Measurements from ENCODE around the gene IP6K2.

The IP6K2 gene

GRCh38 chr3:48688737-48689075 is 28.3 kb downstream of the IP6K2 start:
- no peaks in the 10 kb centered on the region for H3K9me3 Mint-ChIP-seq
- ATAC-seq (replicated peaks) = no peak
- H3K4me3 Mint-ChIP-seq = no peak overlapping the region
- no peak overlapping the region for H3K27ac Mint-ChIP-seq
- peaks cover 16 to 26% of the 10 kb centered on the region in 2 donors for H3K4me1 Mint-ChIP-seq
- H3K36me3 Mint-ChIP-seq = peaks cover 24 to 35% of the 10 kb centered on the region in 2 donors
- no peaks in the 10 kb centered on the region for H3K27me3 Mint-ChIP-seq
- DNase-seq = no peak

DNA sequence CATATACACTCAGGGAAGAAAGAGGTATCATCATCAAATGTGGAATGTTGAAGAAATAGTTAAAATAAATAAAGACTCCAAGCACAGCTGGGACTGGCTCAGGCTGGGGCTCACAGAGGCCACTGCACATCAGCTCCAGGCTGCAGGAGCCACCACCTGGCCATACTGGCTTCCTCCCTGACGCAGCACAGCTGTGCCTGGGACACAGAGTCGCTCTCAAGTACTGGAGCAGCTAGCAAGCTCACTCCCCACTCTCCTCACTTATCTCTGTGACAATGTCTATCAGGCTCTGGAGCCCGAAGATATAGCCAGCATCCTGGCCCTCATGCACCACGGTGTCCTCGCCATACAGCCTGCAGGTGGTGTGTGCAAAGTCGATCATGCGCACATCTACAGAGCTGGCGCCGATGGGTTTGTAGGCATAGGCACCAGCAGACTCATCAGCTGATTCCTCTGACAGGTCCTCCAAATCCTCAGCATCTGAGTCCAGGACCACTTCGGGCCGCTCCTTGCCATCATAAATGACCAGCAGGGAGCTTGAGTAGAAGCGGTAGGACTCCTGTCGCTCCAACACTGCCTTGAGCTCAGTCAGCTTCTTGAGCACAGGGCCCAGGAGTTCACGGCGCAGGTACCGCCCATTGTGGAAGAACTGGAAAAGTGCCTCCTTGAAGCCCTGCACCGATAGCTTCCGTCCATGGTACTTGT is 28.8 kb downstream of the IP6K2 start:
- peaks cover 17 to 31% of the 10 kb centered on the region in 2 donors for H3K4me1 Mint-ChIP-seq
- ATAC-seq (replicated peaks) (no peak), DNase-seq (no peak)
- no peaks in the 10 kb centered on the region for H3K9me3 Mint-ChIP-seq
- no peak overlapping the region for H3K4me3 Mint-ChIP-seq
- H3K27me3 Mint-ChIP-seq = no peaks in the 10 kb centered on the region
- peaks cover 24 to 35% of the 10 kb centered on the region in 2 donors for H3K36me3 Mint-ChIP-seq
- no peak overlapping the region for H3K27ac Mint-ChIP-seq

GRCh38 chr3:48687220-48687678 is 29.8 kb downstream of the IP6K2 start:
- H3K36me3 Mint-ChIP-seq = peaks cover 27 to 34% of the 10 kb centered on the region in 2 donors

DNA sequence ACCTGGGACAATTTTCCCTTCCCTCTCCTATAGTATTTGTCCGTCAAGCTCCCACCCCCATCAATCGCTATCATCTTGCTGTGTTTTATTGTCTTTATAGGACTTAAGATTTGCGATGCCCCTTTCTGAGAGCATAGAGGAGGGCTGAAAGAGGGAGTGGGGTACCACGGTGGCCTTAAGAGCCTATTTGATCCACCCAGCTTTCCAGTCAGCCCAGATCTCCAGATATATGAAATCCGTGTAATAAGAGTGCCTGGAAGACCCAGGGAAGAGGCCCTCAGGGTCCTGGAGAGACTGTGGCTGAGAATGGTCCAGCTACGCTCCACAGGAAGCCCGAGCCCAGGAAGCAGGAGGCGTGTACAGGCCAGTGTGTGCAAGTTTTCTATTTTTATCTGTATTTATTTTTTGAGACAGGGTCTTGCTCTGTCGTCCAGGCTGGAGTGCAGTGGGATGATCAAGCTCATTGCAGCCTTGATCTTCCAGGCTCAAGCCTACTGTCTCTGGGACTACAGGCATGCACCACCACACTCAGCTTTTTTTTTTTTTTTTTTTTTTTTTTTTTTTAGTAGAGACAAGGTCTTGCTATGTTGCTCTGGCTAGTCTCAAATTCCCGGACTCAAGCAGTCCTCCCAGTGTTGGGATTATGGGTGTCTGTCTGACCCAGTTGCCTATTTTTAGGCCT is 30.3 kb downstream of the IP6K2 start:
- no peak for ATAC-seq (replicated peaks)
- no peaks in the 10 kb centered on the region for H3K27me3 Mint-ChIP-seq
- H3K4me3 Mint-ChIP-seq = peak overlapping the region; percentile 89 to 91
- H3K36me3 Mint-ChIP-seq = peaks cover 29 to 40% of the 10 kb centered on the region in 2 donors
- H3K27ac Mint-ChIP-seq = peak overlapping the region; percentile 75
- H3K9me3 Mint-ChIP-seq = no peaks in the 10 kb centered on the region
- H3K4me1 Mint-ChIP-seq = peaks cover 17 to 42% of the 10 kb centered on the region in 2 donors
- DNase-seq = no peak

More at GRCh38 chr3:48687220-48687678, 29.8 kb downstream of the IP6K2 start:
- no peaks in the 10 kb centered on the region for H3K9me3 Mint-ChIP-seq
- ATAC-seq (replicated peaks) = no peak
- no peak for DNase-seq
- peaks cover 17 to 37% of the 10 kb centered on the region in 2 donors for H3K4me1 Mint-ChIP-seq
- no peak overlapping the region for H3K4me3 Mint-ChIP-seq
- no peaks in the 10 kb centered on the region for H3K27me3 Mint-ChIP-seq
- H3K27ac Mint-ChIP-seq = no peak overlapping the region

GRCh38 chr3:48685603-48686511 is 31.2 kb downstream of the IP6K2 start, which contains the start of gene NCKIPSD:
TSS of gene NCKIPSD (minus strand) at chr3:48685915. CDS start at chr3:48685807, 108 bp downstream.
- ATAC-seq (replicated peaks) (peak; percentile 88 to 93), DNase-seq (peak; percentile 79)
- Mint-ChIP-seq H3K27ac (peak within 1 kb of the TSS; percentile 88), H3K9me3 (no peaks in the 10 kb centered on the region), H3K27me3 (no peaks in the 10 kb centered on the region), H3K4me1 (peaks cover 16 to 46% of the 10 kb centered on the region in 2 donors), H3K36me3 (peaks cover 25 to 41% of the 10 kb centered on the region in 2 donors), H3K4me3 (peak within 1 kb of the TSS; percentile 89 to 91)

DNA sequence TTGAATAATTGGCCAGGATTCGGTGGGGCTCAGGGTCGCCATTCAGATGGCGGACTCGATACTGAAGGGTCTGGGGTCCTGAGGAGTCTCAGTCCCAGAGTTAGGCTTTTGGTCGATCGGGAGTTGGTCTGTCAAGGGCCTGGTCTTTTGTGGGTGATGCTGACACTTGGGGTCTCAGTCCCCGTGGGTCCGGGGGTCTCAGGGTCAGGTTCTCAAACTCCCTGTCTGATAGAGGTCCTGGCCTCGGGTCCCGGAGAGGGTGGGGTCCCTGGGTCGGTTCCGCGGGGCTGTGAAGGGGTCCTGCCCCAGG is 31.8 kb downstream of the IP6K2 start:
- peaks cover 30 to 46% of the 10 kb centered on the region in 2 donors for H3K36me3 Mint-ChIP-seq
- peak overlapping the region; percentile 89 to 91 for H3K4me3 Mint-ChIP-seq
- no peaks in the 10 kb centered on the region for H3K9me3 Mint-ChIP-seq
- peaks cover 22 to 52% of the 10 kb centered on the region in 2 donors for H3K4me1 Mint-ChIP-seq
- H3K27ac Mint-ChIP-seq = peak overlapping the region; percentile 88
- H3K27me3 Mint-ChIP-seq = no peaks in the 10 kb centered on the region
- no peak for DNase-seq
- ATAC-seq (replicated peaks) = no peak

- ATAC-seq (replicated peaks) (no peak), DNase-seq (no peak)
- H3K36me3 Mint-ChIP-seq = peaks cover 32 to 48% of the 10 kb centered on the region in 2 donors
- H3K27ac Mint-ChIP-seq = peak overlapping the region; percentile 88
- H3K9me3 Mint-ChIP-seq = no peaks in the 10 kb centered on the region
- no peaks in the 10 kb centered on the region for H3K27me3 Mint-ChIP-seq
- peak overlapping the region; percentile 89 to 91 for H3K4me3 Mint-ChIP-seq
- peaks cover 27 to 58% of the 10 kb centered on the region in 2 donors for H3K4me1 Mint-ChIP-seq
Measured at GRCh38 chr3:48684480-48685143, 32.4 kb downstream of the IP6K2 start.

DNA sequence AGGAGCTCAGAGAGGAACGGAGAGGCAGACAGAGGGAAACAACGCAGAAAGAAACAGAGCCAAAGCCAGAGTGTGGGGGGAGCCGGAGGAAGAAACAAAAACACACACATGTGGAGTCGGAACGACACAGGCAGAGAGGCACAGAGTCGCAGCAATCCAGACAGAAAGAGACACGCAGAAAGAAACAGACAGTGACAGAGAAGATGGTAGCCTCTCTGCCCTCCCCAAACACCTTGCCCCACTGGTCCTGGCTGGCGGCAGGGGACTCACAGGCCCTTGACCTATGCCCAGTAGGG is 33.0 kb downstream of the IP6K2 start:
- peaks cover 30 to 62% of the 10 kb centered on the region in 2 donors for H3K4me1 Mint-ChIP-seq
- ATAC-seq (replicated peaks) (no peak), DNase-seq (no peak)
- no peaks in the 10 kb centered on the region for H3K27me3 Mint-ChIP-seq
- no peak overlapping the region for H3K27ac Mint-ChIP-seq
- peak overlapping the region in 1 of 2 donors; percentile 21 for H3K4me3 Mint-ChIP-seq
- H3K9me3 Mint-ChIP-seq = no peaks in the 10 kb centered on the region
- H3K36me3 Mint-ChIP-seq = peaks cover 32 to 53% of the 10 kb centered on the region in 2 donors

DNA sequence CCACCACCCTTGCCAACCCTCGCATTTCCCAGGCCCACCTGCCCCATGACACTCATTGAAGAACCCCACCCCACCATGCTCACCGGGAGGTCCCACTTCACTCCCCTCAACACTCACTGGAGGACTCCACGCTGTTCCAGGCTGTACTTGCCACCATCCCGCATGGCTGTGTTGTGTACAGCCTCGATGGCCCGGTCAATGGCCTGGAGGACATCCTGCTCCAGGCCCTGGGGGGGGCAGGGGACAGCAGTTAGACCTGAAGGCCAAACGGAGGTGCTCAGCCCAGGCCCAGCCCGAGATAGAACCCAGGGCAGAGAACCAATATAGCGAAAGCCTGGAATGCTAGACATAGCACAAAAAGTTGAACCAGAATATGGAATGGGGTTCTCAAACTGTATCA is 34.2 kb downstream of the IP6K2 start:
- Mint-ChIP-seq H3K9me3 (no peaks in the 10 kb centered on the region), H3K4me1 (peaks cover 31 to 62% of the 10 kb centered on the region in 2 donors), H3K4me3 (no peak overlapping the region), H3K36me3 (peaks cover 34 to 53% of the 10 kb centered on the region in 2 donors), H3K27me3 (no peaks in the 10 kb centered on the region), H3K27ac (no peak overlapping the region)
- no peak for DNase-seq
- no peak for ATAC-seq (replicated peaks)

DNA sequence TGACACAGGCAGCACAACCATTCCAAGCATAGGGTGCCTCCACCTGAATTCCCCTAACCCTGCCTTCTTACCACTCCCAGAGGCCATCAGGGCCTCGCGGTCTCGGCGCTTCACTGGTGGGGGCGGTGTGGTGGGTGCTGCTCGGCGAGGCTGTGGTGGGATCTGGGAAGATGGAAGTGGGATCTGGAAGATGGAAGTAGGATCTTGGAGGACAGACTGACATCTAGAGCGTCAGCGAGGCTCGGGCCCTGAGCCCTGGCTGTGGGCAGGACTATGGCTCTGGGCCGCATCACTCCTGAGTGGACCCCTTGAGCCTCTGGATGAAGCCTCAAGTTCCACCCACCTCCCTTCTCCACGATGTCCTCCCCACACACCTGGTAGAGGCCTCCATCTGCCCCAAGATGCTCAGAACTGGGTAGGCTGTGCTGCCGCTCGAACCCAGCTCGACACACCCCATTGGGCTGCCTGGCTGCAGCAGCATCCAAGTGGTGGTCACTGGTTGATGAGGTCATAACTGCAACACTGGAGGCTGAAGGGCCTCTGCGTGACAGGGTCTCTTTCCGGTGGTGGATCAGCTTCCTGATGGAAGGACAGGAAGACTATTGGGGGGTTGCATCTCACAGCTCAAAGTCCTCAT is 34.9 kb downstream of the IP6K2 start:
- H3K4me3 Mint-ChIP-seq = no peak overlapping the region

GRCh38 chr3:48681541-48681880 is 35.5 kb downstream of the IP6K2 start:
- Mint-ChIP-seq H3K4me3 (no peak overlapping the region), H3K27ac (no peak overlapping the region), H3K27me3 (no peaks in the 10 kb centered on the region), H3K36me3 (peaks cover 36 to 55% of the 10 kb centered on the region in 2 donors), H3K4me1 (peaks cover 29 to 59% of the 10 kb centered on the region in 2 donors), H3K9me3 (no peaks in the 10 kb centered on the region)
- DNase-seq (no peak), ATAC-seq (replicated peaks) (no peak)

More for the DNA sequence above, 34.9 kb downstream of the IP6K2 start:
- Mint-ChIP-seq H3K4me1 (peaks cover 31 to 62% of the 10 kb centered on the region in 2 donors), H3K9me3 (no peaks in the 10 kb centered on the region), H3K27me3 (no peaks in the 10 kb centered on the region), H3K27ac (peak overlapping the region; percentile 80), H3K36me3 (peaks cover 38 to 57% of the 10 kb centered on the region in 2 donors)
- DNase-seq (no peak), ATAC-seq (replicated peaks) (no peak)

GRCh38 chr3:48680811-48681540 is 36.0 kb downstream of the IP6K2 start:
- Mint-ChIP-seq H3K9me3 (no peaks in the 10 kb centered on the region), H3K27ac (no peak overlapping the region), H3K4me3 (no peak overlapping the region), H3K4me1 (peaks cover 28 to 54% of the 10 kb centered on the region in 2 donors), H3K27me3 (no peaks in the 10 kb centered on the region), H3K36me3 (peaks cover 36 to 60% of the 10 kb centered on the region in 2 donors)
- DNase-seq (no peak), ATAC-seq (replicated peaks) (no peak)
